Endometrial microvascular endothelial cells (primary cell): Measurements from ENCODE around the gene ACTN4. TPM values are rescaled to one million over a fixed set of nuclear protein-coding genes. Genes with fewer than 3 reads are reported as not detected.

Experiments
- in situ Hi-C: cut with HindIII; loops from 2 replicates; pipeline ENCODE4 v1.10.0; 2017; ENCODE audit warnings: low sequenced_read_pairs, low pct_unique_long_range_greater_than_20kb; ENCODE audit errors: inconsistent ontology term
- total RNA-seq: library from RNA; depleted of rRNA; stranded (reverse); fragments of >200 nt; gene quantifications from one replicate; pipeline ENCODE4 v1.2.3, GENCODE V29; 2015; ENCODE audit errors: inconsistent ontology term

ACTN4 gene
- total RNA-seq, 1 donor from 2014 or later = 703 TPM

DNA sequence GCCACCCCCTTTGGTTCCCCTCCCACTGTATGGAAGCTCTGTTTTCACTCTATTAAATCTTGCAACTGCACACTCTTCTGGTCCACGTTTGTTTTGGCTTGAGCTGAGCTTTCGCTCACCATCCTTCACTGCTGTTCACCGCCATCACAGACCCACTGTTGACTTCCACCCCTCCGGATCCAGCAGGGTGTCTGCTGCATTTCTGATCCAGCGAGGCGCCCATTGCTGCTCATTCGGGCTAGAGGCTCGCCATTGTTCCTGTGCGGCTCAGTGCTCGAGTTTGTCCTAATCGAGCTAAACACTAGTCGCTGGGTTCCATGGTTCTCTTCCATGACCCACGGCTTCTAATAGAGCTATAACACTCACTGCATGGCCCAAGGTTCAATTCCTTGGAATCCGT, 42.7 kb downstream of the ACTN4 start:
- in situ Hi-C loops = no loop called here

GRCh38 chr19:38690832-38691231, 43.4 kb downstream of the ACTN4 start:
- in situ Hi-C loops = no loop called here

DNA sequence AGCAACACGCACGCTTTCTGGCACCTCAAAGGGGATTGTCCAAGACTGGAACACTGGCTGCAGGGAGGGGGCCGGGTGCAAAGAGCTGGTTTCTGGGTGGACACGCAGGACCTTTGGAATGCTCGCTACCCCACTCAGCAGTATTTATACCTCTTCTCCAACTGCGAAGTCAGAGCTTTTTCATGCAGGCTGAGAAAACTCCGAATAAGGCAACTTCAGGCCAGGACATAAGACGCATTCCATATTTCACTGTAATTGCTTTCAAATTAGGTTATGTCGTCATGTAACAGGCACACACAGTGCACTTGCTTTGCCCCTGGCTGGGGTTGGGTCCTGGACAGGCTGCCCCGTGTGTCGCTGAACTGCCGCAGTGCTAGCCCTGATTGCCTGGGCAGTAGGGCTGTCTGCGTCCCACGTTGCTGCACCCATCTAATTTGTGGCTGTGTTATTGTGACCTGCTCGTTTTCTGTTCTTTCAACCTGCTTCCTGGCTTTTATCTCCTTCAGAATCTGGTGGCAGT, 44.5 kb downstream of the ACTN4 start:
- in situ Hi-C loops = no loop called here

DNA sequence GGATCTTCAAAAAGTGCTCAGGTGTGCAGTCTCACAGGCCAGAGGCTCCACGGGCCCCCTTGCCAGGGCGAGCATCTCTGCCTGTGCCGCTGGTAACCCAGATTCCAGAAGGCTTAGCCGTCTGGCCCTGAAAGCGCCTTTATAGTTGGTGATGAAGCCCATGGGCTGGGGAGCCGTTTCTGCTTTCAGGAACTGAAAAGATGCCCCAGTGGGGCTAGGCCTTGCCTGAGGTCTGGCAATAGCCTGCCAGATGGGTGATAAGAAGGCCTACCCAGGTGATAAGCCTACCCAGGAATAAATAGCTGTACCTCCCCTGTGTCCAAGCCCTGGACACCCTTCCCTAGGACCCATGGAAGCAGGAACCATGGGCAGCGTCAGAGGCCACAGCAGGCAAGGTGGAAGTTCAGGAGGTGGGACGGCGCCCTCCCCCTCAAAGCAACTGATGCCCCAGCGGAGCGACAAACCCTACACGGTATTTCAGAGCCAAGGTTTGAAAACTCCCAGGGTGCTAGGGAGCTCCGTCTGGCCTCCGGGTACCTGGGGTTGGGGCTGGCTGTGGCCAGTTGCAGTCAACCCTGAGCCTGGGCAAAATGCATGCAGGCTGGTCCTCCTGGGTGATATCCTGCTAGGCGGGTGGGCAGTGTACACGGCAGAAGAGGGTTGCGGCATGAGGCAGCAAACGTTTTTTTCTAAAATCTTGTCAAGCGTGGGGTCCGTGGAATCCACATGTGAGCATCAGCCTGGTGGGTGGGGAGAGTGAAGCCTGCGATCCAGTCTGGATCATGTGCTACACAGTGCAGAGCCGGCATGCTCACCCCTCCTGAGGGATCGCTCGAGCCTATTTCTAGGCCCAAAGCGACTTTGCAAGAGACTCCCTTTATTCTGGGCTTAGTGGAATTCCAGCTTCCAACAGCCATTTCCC, 45.3 kb downstream of the ACTN4 start:
- in situ Hi-C loops = no loop called here

DNA sequence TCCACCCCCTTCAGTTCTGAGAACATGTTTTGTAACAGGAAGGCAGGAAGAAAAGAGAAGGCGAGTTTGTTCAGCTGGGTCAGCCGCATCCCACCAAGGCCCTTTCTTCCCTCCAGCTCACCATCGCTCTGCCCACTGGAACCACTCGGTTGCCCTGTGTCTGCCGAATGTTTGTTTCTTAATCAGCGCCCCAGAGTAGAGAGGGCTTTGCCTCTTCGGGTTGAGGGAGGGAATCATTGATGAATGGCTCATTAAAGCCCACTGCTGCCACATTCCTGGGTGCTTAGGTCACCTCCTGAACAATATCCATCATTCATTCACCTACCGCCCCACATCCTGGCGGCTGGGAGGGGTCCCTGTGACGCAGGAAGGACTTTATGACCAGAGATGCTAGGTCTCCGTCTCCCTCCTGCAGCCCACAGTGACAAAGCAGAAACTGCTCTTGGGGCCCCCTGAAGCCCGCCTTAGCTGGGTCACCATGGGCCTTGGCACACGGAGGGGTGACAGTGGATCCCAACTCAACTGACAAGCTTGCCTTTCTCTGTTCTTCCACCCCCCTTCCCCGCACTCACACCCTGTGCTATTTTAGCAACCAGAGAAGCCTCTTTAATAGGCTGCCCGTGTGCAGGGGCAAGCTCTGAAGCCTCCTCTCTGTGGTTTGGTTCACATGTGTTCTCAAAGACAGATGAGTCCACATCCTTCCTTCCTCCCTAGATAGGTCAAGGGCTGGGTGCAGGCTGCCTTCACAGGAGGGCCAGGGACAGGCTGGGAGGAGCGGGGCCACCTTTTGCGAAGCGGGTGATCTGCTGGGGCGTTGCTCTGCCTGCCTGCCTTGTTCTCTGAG, 46.2 kb downstream of the ACTN4 start:
- in situ Hi-C loops = no loop called here

- in situ Hi-C loops = no loop called here
Measured at GRCh38 chr19:38695317-38695683, 47.9 kb downstream of the ACTN4 start.

GRCh38 chr19:38695832-38696728, 48.6 kb downstream of the ACTN4 start:
- in situ Hi-C loops = no loop called here

DNA sequence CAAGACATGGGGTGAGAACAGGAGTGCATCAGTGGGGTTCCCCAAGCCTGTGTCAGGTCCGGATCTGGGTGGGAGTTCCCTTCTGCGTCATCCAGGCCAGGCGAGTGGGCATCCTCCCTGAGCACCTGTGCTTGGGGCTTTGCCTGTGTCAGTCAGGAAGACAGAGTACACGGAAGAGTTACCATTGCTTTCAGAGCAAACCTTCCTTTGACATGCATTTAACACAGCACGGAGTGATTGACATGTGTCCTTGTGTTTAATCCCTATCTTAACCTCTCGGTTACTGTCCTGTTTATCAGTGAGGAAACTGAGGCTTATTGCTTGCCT, 49.2 kb downstream of the ACTN4 start:
- in situ Hi-C loops = no loop called here

DNA sequence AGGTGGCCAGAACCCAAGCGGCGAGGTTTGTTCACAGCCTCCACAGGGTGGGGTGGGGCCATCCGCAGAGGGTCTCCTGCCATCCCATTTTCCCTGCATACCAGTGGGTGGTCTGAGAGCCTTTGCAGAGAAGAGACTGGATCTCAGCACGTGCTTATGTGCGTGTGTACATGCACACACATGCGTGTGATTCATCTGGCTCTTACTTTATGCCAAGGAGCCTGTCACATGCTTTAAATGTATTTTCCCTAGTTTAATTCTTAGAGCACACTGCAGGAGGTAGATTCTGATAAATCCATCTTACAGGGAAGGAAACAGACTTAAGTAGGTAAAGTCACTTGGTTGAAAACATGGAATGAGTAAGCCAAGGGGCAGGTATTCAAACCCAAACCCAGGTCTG, 49.7 kb downstream of the ACTN4 start:
- in situ Hi-C loops = no loop called here

GRCh38 chr19:38697641-38698071, 50.2 kb downstream of the ACTN4 start:
- in situ Hi-C loops = no loop called here

DNA sequence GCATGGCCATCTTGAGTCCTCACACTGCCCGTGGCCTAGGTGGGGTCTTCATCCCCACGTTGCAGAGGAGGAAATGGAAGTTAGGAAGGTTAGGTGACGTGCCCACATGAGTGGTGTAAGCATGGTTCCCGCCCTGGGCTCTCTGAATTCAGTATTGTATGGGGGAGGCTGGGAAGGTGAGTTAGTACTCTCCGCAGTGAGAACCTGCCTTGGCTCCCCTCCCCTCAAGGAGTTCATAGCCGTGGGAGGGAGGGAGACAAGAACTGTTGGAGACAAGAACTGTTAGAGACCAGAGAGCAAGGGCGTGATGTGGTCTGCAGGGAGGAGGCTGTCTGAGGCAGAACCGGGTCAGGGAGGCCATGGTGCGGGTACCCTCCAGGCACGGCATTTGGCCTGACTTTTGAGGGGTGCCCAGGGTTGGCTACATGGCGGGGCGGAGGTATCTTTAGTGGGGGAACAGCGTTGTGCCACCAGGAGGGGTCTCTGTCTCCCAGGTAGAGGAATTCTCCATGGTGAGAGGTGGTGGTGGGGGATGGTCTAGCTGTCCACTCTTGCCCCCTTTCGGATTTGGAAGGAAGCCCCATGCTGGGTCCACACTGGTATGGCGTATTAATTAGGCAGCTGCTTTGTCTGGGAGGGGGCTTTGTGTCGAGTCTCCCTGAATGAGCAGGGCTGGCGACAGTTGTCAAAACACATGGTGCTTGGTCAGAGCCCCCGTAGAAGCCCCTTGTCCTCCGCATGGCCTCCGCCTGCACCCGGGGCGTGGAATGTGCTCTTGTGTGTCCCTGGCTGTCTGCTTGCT, 51.0 kb downstream of the ACTN4 start:
- in situ Hi-C loops = no loop called here

DNA sequence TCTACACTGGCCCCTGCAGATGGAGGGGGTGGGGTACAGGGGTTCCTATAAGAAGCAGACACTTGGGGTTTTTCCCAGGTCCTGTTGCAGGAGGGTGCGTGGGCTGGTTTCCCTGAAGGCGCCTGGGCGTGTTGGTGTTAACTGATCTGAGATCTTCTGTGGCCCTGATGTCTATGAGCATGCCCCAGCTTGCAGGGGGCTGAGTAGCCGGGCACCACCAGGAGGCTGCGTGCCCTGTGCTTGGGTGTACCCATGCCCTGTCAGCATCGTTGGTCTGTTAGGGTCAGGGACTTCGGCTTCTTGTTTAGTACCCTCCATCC, 51.5 kb downstream of the ACTN4 start:
- in situ Hi-C loops = no loop called here

DNA sequence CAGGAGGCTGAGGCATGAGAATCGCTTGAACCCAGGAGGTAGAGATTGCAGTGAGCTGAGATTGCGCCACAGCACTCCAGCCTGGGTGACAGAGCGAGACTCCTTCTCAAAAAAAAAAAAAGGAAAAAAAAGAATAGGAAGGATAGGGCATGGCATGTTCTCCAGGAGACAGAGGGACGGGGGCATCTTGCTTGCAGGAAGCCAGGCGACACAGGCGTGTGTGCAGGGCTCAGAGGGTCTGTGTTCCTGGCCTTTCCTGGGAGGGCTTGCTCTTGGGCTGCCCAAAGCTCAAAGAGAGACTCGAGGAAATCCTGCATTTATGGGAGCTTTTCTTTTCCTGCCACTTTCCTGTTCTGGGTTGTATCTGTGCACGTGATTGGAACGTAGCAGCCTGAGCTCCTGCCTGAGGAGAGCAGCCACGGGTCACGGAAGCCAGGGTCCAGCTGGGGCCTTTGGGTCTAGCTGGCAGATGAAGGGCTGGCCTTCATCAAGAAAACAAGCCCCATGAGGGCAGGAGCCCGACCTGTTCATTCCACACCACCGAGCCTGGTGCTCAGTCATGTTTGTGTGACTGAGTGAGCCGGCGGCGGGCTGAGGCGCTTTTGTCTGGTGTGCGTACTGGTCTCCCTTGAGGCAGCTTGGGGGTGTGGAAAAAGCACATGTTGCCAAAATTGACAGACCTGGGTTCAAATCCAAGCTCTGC, 52.3 kb downstream of the ACTN4 start:
- in situ Hi-C loops = no loop called here

- in situ Hi-C loops = no loop called here
Measured at GRCh38 chr19:38700350-38700901, 53.0 kb downstream of the ACTN4 start.

- in situ Hi-C loops = no loop called here
Measured at GRCh38 chr19:38700902-38701454, 53.5 kb downstream of the ACTN4 start.

GRCh38 chr19:38701455-38702063, 54.1 kb downstream of the ACTN4 start:
- in situ Hi-C loops = no loop called here

GRCh38 chr19:38702278-38702677, 54.8 kb downstream of the ACTN4 start:
- in situ Hi-C loops = no loop called here
